Measurements from ENCODE around the gene OGFOD3. TPM values are rescaled to one million over a fixed set of nuclear protein-coding genes. Genes with fewer than 3 reads are reported as not detected.

The OGFOD3 gene
- total and polyA plus RNA-seq, 9 of the 15 experiments (the other 6 are each of a cell fraction or from before 2014, with no cell fraction given) = 0.69 to 44.7 (median 18.9) TPM

DNA sequence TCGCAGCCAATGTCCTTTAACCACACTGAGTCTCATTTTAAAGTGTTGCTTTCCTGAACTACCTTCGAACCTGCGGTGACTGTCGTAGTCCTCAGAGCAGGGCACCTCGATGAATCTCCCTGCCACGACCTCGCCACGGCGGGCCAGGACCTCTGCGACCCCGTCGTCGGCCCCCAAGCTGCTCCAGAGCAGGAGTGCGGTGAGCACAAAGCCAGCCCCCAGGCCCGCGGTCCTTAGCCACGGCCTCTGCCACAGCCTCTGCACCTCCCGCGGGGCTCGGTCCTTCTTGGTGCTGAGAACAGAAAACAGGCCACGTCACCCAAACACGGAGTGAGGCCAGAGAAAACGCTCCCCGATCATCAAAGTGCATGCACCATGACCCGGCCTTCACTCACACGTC is 3.0 kb downstream of the OGFOD3 start:
- intact Hi-C loops (cut with micrococcal nuclease) (loop anchor here (2.0 to 10.0 kb wide), 2 partner anchors 139 to 177 kb away; no protein-coding TSS in a partner anchor), in situ Hi-C loops (cut with MboI) (no loop called here)
- ChIA-PET CTCF (ENCODE audit: low intra/inter-chr PET ratio) (interaction anchor here (0.6 kb wide), 1 partner anchor 65 kb away, joined by 4 read pairs; no protein-coding TSS in a partner anchor), POLR2A (interaction anchor here (0.6 to 1.6 kb wide), 3 partner anchors 9 to 65 kb away, joined by 3 to 4 read pairs (median 3); no protein-coding TSS in a partner anchor)
- peaks cover 15% of the 10 kb centered on the region for H4K20me1 ChIP-seq (replicated peaks; ENCODE audit: control insufficient read depth, insufficient read depth, low read length)
- H3K9me3 ChIP-seq (replicated peaks; ENCODE audit: control insufficient read depth, insufficient read depth, low read depth, low read length) = no peaks in the 10 kb centered on the region
- no peaks in the 10 kb centered on the region for H3K27me3 ChIP-seq (ENCODE audit: control insufficient read depth in 2 of 2, insufficient read depth in 2 of 2, low read length in 2 of 2)
- H3K36me3 ChIP-seq (ENCODE audit: control insufficient read depth, insufficient read depth, low read length) = peaks cover 16% of the 10 kb centered on the region; the same call in 2 of the 3 replicates
- ATAC-seq = no peak
- H3K4me1 ChIP-seq (replicated peaks in 1 of 2; ENCODE audit: control insufficient read depth in 2 of 2, insufficient read depth in 2 of 2, low read length in 2 of 2) = peaks cover 8 to 33% of the 10 kb centered on the region in 2 experiments
- H3K79me2 ChIP-seq (ENCODE audit: control insufficient read depth, insufficient read depth, low read length) = peaks cover 28% of the 10 kb centered on the region
- FAIRE-seq = no peak
- no peak for DNase-seq (ENCODE audit: extremely low read depth in 1 of 4, low spot score in 3 of 4)
- H3K27ac ChIP-seq (ENCODE audit: extremely low read depth, low read depth, low read length) = no peak overlapping the region
- no peak overlapping the region for H3K4me2 ChIP-seq (ENCODE audit: insufficient read depth, low read length)
- 81% methylated on average over 11 of the region's 26 CpGs for WGBS (ENCODE audit: insufficient coverage, low coverage, missing lambda C conversion rate)
- BruUV-seq (replicated peaks) = TSS peak; percentile 31
- no peak overlapping the region for H2AFZ ChIP-seq (ENCODE audit: low read depth, low read length)
- no peak overlapping the region for H3K9ac ChIP-seq (ENCODE audit: insufficient read depth in 1 of 2, low read depth in 2 of 2, low read length in 2 of 2)
- no peak overlapping the region for H3K4me3 ChIP-seq
- peaks cover under 1% of the 10 kb centered on the region for H3K9me1 ChIP-seq (ENCODE audit: control insufficient read depth, insufficient read depth, low read length)
- TF ChIP-seq ZSCAN32 (CRISPR knock-in tag; IDR thresholded peaks at IDR 0.05) (no peak), ZNF77 (CRISPR knock-in tag; IDR thresholded peaks at IDR 0.05) (no peak), ZBTB12 (CRISPR knock-in tag; IDR thresholded peaks at IDR 0.05) (no peak), NUFIP1 (IDR thresholded peaks at IDR 0.05; ENCODE audit: partially characterized antibody) (no peak), BCOR (IDR thresholded peaks at IDR 0.05) (no peak), ZBTB17 (CRISPR knock-in tag; IDR thresholded peaks at IDR 0.05) (no peak), ZNF778 (CRISPR knock-in tag; IDR thresholded peaks at IDR 0.05) (no peak), ZNF79 (CRISPR knock-in tag; IDR thresholded peaks at IDR 0.05; ENCODE audit: low read depth) (no peak), PTBP1 (IDR thresholded peaks at IDR 0.05; ENCODE audit: low read depth, low read length) (no peak), ZNF311 (CRISPR knock-in tag; IDR thresholded peaks at IDR 0.05) (no peak), ZNF253 (CRISPR knock-in tag; conservative IDR thresholded peaks at IDR 0.05) (no peak), PRMT5 (CRISPR knock-in tag; IDR thresholded peaks at IDR 0.05) (no peak), CSDE1 (IDR thresholded peaks at IDR 0.05) (no peak), ZNF124 (CRISPR knock-in tag; IDR thresholded peaks at IDR 0.05) (no peak)
- TF ChIP-seq, protein P1, sequence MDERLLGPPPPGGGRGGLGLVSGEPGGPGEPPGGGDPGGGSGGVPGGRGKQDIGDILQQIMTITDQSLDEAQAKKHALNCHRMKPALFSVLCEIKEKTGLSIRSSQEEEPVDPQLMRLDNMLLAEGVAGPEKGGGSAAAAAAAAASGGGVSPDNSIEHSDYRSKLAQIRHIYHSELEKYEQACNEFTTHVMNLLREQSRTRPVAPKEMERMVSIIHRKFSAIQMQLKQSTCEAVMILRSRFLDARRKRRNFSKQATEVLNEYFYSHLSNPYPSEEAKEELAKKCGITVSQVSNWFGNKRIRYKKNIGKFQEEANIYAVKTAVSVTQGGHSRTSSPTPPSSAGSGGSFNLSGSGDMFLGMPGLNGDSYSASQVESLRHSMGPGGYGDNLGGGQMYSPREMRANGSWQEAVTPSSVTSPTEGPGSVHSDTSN (CRISPR knock-in tag; IDR thresholded peaks at IDR 0.05; ENCODE audit: low read depth) = no peak
- TF ChIP-seq, protein P1 (tag; conservative IDR thresholded peaks at IDR 0.05; ENCODE audit: low read depth) = no peak
- TF ChIP-seq, protein P2, sequence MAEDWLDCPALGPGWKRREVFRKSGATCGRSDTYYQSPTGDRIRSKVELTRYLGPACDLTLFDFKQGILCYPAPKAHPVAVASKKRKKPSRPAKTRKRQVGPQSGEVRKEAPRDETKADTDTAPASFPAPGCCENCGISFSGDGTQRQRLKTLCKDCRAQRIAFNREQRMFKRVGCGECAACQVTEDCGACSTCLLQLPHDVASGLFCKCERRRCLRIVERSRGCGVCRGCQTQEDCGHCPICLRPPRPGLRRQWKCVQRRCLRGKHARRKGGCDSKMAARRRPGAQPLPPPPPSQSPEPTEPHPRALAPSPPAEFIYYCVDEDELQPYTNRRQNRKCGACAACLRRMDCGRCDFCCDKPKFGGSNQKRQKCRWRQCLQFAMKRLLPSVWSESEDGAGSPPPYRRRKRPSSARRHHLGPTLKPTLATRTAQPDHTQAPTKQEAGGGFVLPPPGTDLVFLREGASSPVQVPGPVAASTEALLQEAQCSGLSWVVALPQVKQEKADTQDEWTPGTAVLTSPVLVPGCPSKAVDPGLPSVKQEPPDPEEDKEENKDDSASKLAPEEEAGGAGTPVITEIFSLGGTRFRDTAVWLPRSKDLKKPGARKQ (CRISPR knock-in tag; IDR thresholded peaks at IDR 0.05) = no peak
- TF ChIP-seq, protein P3, sequence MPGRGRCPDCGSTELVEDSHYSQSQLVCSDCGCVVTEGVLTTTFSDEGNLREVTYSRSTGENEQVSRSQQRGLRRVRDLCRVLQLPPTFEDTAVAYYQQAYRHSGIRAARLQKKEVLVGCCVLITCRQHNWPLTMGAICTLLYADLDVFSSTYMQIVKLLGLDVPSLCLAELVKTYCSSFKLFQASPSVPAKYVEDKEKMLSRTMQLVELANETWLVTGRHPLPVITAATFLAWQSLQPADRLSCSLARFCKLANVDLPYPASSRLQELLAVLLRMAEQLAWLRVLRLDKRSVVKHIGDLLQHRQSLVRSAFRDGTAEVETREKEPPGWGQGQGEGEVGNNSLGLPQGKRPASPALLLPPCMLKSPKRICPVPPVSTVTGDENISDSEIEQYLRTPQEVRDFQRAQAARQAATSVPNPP (IDR thresholded peaks at IDR 0.05; ENCODE audit: borderline replicate concordance, insufficient read depth, insufficient read length) = no peak
